SH-SY5Y (cell line): ENCODE measurements around the gene ENTPD8.

ENCODE experiments used
- GATA2 ChIP-seq: IDR thresholded peaks from 2 replicates; pipeline ENCODE4 v1.6.1; 2011; ENCODE audit warnings: mild to moderate bottlenecking, low read depth, low read length
- GATA3 ChIP-seq: IDR thresholded peaks from 2 replicates; pipeline ENCODE4 v1.6.1; 2011; ENCODE audit warnings: low read depth, mild to moderate bottlenecking, low read length, moderate library complexity

The ENTPD8 gene

DNA sequence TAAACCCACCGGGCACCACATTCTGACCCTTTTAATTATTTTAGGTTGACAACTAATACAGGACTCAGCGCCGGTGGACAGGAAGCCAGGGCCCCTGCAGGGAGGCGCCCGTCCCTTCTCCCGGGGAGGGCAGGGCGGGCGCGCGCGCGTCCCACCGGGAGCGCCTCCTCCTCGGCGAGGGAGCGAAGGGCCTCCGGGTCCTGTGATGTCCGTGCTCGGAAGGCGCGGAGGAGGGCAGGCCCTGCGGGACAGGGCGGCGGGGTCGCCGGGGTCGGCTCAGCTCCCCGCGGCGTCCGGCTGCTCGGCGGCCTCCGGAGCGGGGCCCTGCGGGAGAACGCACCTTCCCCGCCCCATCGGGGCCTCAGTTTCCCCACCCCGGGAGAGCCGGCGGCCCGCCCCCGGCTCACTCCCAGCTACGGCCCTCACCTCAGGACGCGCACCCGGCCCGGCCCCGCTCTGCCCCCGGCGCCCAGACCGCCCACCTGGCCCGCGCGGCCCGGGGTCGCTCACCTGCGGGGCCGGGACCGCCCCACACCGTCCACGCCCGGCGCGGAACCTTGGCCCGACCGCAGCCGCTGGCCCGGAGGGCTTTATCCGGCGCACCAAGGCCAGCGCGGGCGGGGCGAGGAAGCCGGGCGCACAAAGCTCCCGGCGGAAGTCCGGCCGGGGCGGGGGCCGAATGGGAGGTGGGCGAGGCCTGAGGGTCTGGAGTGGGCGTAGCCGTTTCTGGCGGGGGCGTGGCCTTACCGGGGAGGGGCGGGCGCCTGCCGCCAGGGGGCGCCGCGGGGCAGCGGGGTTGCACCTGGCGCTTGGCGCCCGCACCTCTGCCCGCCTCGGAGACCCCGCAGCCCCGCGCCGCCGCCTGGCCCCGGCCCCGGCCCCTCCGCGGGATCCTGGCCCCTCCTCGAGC is 18.3 kb downstream of the ENTPD8 start, which contains the start of the genes EXD3 and NOXA1:
TSS of gene EXD3 (minus strand) at position 559 of the 910 bp plus-strand sequence. CDS start 27,805 bp downstream, outside the sequence.
TSS of gene NOXA1 (plus strand) at position 790 of the 910 bp plus-strand sequence. CDS start 137 bp downstream, outside the sequence.
- TF ChIP-seq GATA3 (no peak), GATA2 (no peak)

- TF ChIP-seq GATA2 (no peak), GATA3 (no peak)
Observed at GRCh38 chr9:137421838-137422603, 19.1 kb downstream of the ENTPD8 start.

GRCh38 chr9:137417161-137418021 is 23.8 kb downstream of the ENTPD8 start:
- TF ChIP-seq GATA2, result no peak
- no peak for TF ChIP-seq GATA3

GRCh38 chr9:137416563-137417151 is 24.5 kb downstream of the ENTPD8 start:
- TF ChIP-seq GATA3 (no peak), GATA2 (no peak)

- TF ChIP-seq GATA2, result no peak
- no peak for TF ChIP-seq GATA3
Observed at GRCh38 chr9:137416006-137416562, 25.1 kb downstream of the ENTPD8 start.

DNA sequence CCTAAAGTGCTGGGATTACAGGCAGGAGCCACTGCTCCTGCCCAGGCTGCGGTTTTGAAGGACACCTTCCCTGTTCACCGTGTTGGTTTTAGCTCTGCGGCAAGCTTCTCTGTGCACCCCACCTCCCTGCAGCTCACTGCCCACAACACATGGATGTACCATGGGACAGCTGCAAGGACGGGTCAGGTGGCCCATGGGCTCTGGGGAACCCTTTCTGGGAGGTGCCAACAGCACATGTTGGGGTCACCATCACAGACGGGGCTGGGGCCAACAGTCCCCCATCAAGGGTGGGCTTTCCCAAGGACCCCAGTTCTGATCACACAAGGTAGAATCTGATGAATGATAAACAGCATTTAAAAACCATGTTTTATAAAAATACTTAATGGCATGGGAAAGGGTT is 25.7 kb downstream of the ENTPD8 start:
- TF ChIP-seq GATA3 (no peak), GATA2 (no peak)

- no peak for TF ChIP-seq GATA3
- TF ChIP-seq GATA2, result no peak
Observed at GRCh38 chr9:137412431-137412830, 28.7 kb downstream of the ENTPD8 start.

DNA sequence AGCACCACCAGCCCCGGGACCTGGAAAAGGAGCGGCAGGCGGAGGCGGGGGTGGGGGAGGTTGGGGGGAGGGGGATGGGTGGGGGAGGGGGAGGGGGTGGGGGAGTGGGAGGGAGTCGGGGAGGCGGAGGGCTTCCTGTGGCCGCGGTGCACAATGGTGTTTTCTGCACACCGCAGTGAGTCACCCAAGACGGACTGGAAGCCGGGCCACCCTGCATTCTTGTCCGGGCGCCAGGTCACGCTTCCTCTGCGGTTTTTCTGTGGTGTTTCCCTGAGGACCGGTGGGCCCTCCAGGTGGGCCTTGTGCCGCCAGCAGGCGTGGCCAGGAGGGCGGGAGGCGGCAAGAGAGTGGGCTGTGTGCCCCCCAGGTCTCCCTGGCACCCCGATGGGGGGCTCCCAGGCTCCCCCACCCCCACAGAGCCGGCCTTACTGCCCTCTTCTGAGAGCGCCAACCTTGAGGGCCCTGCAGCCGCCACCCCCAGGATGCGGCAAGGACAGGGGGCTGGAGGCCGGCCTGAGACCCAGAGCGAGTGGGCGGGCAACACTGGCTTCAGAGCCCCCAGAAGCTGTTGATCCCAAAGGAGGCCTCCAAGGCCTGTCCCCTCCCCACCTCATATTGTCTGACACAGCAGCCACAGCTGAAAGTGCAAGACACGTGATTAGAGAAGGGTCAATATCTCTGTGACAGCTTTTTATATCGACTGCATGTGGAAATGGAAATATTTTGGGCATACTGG is 29.3 kb downstream of the ENTPD8 start:
- no peak for TF ChIP-seq GATA2
- no peak for TF ChIP-seq GATA3

GRCh38 chr9:137411260-137411644 is 29.9 kb downstream of the ENTPD8 start:
- TF ChIP-seq GATA3 (no peak), GATA2 (no peak)

GRCh38 chr9:137410891-137411249 is 30.3 kb downstream of the ENTPD8 start:
- TF ChIP-seq GATA3 (no peak), GATA2 (no peak)

- TF ChIP-seq GATA2 (no peak), GATA3 (no peak)
Observed at GRCh38 chr9:137409515-137409914, 31.6 kb downstream of the ENTPD8 start.

- no peak for TF ChIP-seq GATA2
- no peak for TF ChIP-seq GATA3
Observed at GRCh38 chr9:137408651-137409405, 32.3 kb downstream of the ENTPD8 start.
